ENCODE results near the gene ARHGAP23.

Gene ARHGAP23

DNA sequence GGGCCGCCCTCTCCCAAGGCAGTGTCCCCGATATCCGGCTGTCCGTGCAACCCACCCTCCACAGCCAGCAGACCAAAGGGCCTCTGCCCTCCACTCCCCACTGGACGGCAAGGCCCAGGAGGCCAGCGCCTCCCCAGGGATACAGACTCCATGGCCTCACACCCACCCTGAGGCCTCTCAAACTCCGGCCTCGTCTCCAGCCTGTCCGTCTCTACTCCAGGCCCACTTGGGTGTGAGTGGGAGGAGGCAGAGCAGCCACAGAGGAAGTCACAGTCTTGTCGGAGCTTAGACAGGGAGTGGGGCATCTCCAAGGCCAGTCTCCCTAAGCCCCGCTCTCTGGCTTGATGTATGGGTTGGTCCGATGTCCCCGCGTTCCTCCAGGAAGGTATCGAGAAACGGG is 104.2 kb downstream of the ARHGAP23 start:
- DNase-seq: no peak

DNA sequence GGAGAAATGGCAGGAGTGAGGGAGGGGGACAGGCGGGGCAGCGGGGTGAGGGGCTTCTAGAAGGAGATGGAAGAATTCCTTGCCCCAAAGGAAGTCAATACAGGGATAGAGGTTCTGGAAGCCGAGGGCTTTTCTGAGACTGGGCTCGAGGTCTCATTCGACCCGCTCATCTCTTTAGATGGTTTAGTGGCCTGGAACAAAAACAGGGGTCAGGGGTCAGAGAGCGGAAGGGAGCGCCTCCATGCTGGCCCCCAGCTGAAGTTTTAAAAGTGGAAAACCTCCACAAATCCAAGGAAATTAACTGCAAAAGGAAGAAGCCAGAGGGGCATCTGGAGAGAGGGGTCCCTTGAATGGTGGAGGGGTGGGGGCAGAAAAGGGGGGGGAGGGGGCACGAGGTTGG is 105.0 kb downstream of the ARHGAP23 start:
- no peak for DNase-seq

DNA sequence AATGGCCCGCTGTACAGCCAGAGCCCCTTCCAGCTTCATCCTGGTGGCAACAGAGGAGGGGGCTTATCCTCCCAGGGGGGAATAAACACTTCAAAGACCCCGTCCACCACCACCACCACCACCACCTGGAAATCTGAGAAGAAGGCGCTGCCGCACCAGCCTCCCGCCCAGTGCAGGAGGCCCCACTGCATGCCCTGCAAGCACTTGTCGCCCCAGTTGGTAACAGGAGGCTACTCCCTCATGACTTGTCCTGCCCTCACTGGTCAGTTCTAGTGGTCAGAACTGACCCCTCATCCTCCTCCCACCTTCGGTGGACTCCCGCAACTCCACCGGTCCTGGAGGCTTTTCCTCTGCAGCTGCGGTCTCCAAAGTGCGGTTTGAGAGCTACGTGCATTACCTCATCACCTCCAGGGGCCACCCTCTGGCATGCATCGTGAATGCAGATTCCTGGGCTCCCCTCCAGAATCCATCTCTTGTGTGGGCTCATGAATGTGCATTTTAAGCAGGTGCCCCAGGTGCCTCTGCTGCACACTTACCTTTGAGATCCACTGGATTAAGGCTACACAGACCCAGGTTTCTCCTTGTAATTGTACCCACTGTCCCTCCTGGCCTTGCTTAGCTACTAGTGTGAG is 105.7 kb downstream of the ARHGAP23 start:
- DNase-seq: no peak

DNA sequence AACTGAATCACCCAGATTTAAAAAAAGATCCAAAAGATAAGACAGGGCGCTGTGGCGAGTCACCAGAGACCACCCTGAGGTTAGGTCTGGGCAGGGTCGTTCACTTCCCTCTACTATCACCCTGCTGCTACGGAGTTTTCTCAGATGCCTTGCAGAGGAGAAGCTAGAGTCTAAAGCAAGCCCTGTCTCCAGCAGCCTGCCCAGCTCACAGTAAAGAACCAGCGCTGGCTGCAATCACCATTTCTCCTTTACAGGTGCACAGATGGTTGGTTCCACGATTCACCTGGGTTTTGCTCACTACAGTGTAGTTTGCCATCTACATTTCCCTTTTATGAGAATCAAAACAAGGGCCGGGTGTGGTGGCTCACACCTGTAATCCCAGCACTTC is 106.2 kb downstream of the ARHGAP23 start:
- no peak for DNase-seq

DNA sequence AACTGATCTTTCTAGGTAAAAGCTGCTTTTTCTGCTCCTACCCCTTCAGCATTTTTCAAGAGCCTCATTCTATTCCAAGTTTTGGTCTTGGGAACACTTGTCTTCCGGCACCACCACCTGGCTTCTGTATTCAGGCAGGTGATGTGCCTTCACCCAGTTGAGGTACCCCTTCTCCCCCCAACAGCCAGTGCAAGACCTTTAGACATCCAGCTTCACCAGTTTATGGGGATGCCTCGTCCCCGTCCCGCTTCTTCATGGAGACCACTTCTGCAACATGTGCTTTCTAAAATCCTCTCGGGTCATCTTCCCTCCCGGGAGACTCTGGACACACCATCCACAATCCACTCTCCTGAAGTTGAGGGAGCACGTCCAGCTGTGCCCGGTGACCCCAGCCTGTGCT is 107.6 kb downstream of the ARHGAP23 start:
- DNase-seq: no peak

DNA sequence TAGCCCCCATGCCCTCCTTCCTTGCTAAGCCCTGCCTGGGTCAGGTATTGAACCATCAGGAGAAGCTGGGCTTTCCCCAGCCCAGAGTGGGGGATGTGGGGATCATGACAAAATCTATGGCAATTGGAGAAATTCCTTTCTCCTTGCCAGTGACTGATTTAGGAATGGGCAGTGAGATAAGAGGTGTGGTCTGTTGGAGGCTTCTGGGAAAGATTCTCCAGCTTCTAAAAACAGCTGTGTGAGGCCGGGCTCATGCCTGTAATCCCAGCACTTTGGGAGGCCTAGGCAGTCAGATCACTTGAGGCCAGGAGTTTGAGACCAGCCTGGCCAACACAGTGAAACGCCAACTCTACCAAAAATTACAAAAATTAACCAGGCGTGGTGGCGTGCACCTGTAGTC is 108.4 kb downstream of the ARHGAP23 start:
- DNase-seq: no peak

DNA sequence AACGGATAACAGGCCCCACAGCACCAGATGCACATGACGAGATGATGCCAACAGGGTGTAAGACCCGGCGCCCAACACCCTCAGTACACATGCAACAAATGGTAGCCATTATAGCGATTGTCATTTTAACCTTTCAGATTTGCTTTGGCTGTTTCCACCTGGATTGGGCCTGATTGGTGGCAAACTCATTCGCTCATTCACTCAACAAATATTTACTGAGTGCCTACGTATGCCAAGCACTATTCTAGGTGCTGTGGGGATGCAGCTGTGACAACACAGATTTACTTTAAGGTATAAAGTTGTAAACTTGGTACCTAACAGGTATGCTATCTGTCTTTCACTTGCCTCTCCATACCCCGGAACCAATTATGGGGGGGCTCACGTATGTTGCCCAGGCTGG is 110.6 kb downstream of the ARHGAP23 start:
- DNase-seq: no peak

DNA sequence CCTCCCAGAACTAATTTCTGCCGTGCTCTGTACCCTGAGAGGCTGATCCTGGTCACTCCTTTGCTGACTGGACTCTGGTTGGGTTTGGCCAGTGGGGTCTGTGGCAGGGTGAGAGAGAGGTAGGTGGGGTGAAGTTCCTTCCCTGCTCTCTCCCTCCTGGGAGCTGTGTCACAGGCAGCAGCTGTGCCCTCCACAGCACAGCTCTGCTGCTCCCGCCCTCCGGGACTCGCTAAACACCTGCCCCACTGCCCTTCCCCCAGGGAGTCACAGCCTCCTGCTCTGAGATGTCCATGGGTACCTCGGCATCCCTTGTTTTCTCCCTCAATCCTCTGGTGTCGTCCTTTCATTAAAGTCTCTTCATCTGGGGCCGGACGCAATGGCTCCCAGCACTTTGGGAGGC is 111.1 kb downstream of the ARHGAP23 start:
- DNase-seq: no peak

DNA sequence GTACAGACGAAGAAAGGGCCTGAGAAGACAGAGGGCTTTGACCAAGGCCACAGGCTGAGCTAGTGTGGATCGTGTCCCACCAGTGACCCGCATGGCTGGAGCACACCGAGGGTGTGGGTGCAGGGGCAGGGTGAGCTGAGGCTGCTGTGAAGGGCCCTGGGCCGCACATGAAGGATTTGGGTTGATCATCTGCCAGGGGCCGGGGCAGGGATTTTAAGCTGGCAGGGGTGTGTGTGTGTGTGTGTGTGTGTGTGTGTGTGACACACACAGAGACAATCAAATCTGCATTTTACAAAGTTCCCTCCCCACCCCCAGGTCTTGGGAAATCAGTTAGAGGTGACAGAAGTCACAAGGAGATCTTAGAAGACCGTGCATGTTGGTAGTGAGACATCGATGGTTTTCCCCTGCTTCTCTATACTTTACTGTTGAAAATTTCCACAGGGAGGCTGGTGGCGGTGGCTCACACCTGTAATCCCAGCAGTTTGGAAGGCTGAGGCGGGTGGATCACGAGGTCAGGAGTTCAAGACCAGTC is 112.3 kb downstream of the ARHGAP23 start:
- DNase-seq: no peak

DNA sequence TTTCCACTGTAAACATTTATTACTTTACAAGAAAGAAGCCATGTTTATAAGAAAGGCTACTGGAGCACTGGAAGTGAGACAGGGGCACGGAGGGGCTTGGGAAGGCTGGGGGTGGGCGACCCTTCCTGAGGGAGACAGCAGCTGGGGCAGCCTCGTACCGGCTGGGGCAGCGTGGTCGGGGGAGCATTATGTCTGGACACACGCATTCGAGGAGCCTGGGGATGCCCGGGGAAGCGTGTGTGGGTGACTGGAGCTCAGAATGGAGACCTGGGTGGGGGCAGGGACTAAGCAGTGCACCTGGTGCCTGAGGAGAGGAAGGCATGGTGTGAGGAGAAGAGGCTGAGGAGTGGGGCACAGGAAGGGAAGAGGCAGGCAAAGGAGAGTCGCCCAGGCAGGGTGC is 113.0 kb downstream of the ARHGAP23 start:
- DNase-seq: no peak

DNA sequence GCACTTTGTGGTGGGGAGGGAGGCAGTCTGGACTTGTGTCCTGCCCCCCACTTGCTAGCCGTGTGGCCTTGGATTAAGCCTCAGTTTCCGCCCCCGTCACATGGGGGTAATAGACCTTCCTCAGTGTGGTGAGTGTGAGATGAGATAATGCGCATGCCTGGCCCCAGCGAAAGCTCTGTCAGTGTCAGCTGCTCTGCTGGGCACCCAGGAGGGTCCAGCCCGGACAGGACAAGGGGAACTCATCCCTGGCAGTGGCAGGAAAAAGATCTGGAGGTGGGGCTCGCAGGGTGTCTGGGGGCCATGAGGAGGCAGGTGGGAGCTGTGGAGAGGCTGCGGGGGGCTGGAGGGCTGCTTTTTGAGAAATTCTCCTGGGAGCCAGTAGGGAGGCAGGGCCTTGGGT is 114.0 kb downstream of the ARHGAP23 start:
- no peak for DNase-seq

DNA sequence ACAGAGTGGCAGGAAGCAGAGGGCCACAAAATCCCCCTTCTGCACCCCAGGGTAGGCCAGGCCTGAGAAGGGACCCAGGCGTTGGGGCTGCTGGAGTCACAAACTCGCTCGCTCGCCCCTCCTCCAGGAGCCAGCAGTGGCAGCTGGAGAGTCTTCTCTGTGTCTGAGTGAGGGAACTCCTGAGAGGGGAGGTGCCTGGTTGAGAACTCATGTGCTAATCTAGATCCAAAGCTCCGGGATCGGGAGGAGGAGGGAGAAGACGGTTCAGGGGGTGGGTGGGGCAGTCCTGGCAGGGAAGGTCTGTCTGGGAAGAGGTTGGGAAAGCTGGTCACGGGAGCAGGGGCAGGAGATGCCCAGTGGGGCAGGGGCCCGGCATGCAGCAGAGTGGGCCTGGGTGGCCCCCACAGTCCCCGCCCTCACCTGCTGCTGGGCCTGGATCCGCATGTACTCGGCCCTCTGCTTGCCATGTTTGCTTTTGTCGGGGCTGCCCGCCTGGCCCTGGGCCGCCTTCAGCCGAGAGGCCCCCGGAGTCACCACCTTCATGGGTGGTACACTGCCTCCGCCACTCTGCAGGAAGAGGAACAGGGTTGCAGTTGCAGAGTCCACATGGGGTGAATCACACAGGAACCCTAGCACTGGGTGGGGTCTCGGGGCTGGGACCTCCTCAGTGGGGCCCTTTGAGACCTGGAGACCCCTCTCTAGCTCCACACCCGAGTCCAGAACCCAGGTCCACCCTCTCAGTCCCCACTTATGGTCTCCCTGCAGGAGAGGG is 115.3 kb downstream of the ARHGAP23 start:
- DNase-seq: no peak

DNA sequence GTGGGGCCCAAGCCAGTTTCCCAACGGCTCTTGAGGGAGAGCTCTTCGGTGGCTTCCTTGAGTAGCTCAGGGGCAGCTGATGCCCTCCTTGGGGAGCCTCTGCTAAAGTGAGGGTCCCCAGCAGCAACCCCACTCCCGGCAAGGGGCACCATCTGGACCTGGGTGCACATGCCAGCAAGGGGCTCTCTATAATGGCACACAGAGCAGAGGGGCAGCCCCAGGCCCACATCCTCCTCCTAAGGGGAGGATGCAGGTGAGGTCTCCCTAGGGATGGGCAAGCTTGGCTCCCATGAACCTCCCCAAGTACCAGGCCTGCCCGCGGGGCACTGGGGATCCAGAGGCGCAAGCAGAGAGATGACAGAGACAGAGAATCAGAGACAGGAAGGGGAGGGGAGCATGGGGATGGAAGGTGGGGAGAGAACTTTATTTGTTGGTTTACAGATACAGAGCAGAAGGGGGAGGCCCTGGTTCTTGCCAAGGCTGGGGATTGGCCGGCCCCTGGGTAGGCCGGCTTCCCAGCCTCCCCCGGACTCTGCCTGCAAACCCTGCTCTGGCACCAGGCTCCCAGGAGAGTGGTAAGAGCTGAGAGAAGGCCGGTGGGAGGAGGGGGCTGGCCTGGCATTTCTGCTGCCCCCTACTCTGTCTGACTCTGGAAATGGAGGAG is 116.0 kb downstream of the ARHGAP23 start:
- no peak for DNase-seq

DNA sequence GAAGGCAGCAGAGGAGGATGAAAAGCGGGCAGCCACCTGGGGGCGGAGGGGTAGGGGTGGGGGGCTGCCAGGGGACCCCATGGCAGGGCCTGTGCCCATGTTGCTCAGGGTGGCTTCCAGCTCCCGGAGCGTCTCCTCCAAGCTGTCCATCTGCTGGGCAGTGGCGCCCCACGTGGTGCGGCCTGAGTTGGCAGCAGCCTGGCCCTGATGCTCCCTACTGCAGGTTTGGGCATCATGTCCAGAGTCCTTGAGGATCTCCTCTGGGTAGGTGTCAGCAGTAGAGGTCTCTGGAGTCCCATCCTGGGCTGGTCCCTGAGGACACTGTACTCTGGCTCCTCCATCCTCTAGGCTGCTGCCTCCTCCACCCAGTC is 116.6 kb downstream of the ARHGAP23 start:
- no peak for DNase-seq

DNA sequence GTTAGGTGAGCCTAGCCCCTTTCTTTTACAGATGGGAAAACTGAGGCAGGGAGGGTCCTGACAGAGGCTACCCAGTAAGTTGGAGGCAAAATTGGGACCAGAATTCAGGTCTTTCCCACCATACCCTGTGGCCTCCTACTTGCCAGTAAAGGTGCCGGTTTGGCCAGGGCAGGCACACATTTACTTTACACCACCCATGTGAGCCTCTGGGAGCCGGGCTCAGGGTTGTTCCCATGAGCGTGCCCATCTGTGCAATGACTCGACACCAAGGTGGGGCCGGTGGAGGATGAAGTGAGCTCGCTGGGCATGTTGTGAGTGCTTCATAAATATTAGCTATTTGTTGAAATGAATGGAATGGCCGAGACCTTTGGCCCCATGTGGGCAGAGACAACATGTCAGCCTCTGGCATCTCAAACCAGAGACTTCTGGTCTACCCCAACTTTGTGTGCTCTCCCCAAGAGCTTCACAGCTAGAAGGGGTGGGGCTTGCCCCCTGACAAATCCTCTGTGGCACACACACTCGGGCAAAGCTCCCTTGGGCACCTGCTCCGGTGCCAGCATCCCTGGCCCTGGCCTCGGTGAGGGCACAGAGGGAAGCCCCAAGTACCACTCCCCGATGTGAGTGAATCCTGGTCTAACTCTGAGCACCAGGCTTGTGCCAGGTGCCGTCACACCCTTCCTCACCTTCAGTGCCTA is 117.4 kb downstream of the ARHGAP23 start:
- no peak for DNase-seq

DNA sequence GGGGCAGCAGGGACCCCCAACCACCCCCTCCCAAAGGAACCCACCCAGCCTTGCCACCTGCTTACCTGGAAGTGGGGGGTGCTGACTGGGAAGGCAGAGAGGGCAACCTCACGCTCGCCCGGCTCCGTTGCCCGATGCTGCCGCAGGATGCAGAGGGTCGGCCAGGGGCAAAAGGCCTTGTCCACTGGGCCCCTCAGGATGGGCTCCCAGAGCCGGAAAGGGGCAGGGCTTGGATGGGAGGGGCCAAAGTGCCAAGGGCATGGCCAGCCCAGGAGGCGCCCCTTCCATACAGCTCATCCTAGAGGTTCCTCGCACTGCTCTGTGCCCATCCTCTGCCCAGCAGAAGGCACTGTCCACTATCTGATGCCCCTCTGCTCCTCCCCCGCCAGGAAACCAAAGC is 118.1 kb downstream of the ARHGAP23 start:
- no peak for DNase-seq

DNA sequence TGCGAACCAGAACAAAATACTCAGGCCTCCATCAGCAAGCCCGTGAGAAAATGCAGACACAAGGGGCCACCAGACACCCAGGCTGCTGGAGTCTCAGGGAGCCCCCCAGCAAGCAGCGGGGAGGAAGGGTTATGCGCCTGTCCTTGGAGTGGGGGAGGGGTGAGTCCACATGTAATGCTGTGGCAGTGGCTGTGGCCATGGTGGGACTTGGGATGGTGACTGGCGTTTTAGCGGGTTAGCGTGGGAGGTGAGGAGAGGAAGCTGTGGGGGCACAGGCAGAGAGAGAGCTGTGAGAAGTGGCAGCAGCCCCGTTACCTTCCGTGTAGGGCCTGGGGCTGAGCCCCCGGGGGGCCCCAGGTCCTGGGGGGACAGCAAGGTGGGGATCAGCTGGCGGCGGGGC is 119.2 kb downstream of the ARHGAP23 start:
- no peak for DNase-seq

DNA sequence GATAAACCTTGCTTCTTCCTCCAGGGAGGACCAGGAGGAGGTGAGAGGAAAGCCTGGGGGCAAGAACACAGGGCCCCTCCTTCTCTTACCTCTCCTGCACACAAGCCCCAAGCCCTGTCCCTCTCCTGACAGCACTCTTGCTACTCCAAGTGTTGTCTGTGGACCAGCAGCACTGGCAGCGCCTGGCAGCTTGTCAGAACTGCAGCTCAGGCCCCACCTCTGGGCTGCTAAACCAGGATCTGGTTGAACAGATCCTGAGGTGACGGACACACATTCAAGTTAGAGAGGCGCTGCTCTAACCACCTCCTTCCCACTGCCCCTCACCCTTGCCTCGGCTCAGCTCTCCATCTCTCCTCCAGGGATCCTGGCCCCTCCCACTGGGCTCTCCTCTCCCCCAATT is 121.0 kb downstream of the ARHGAP23 start:
- DNase-seq: no peak

DNA sequence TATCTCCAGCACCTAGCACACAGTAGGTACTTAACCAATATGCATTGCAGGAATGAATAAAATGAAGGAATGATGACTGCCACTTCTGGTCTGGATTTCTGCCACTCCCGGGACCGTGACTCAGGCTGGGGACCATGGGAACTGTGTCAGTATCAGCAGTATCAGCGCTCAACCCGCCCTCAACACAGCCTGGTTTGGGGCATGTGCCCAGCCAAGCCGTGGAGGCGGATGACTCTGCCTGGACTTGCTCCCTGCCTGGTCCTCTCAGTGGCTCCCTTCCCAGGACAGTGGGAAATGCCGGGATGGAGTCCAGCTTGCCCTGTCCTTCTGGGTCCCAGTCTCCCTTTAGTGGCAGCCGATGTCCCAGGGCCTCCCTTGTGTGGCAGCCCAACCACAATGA is 122.4 kb downstream of the ARHGAP23 start:
- no peak for DNase-seq

DNA sequence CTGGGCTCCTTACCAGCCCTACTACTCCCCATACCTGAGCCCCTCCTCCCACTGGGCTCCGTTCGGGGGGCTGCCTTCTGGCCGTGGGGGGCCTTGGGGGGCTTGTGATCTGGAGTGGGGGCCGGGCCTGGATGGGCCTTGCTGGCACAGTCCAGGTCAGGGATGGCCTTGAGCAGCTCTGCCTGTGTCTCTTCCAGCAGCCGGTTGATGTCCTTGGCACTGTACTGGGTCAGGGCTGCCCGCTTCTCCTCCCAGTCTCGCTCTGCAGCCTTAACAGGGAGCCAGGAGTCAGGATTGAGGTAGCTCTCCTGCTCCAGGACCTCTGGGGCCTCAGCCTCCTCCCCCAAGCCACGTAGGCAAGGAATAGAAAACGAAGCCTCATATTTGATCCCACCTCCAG is 122.9 kb downstream of the ARHGAP23 start:
- no peak for DNase-seq

DNA sequence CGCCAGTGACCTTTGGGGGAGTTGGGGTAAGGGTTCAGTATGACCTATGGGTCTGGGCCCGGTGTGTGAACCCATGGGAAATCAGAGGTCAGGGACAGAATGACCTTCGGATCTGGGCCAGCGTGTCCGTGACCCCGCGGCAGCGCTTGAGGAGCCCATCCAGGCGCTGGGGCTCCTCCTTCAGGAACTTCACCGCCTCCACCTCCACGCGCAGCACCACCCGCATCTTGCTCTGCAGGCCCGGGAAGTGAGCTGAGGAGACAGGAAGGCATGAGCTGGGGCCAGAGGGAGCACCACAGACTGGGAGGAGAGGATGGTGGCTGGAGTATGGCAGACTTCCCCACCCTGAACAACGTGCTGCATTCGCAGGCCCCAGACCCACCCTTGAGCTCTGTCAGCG is 124.1 kb downstream of the ARHGAP23 start:
- DNase-seq: no peak

DNA sequence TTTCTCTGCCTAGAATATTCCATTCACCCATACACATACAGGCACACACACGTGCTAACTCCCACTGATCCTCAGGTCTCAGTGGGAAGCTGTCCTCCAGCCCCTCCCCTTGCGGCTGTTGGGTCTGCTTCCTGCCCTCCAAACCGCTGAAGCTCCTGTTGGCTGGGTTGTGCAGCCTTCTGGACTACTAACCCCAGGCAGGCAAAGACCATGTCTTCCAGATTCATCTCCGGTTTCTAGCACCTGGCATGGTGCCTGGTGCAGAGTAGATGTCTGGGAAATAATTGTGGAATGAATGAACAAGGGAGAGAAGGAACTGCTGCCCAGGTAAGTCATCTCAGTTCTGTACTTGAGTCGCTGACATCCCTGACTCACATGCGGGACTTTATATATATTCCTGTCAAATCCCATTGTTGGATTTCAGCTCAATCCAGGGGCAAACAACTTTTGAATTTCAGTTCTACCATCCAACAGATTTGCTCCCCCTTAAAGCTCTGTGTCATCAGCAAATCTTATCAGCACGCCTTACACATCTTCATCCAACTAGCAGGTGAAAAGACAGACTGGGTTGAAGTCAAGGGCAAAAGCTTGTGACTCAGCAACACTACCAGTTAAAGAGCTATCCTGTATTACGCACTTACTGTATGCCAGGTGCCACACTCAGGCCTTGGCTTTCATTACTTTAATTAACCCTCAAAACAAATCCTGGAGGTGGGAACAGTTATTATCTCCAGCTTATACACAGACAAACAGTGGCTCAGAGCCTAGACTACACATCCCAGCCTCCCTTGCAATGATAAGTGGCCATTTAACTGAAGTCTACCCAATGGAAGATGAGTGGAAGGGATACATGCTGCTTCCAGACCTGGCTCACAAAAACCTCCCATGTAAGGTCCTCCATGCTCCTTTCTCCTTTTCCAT is 126.4 kb downstream of the ARHGAP23 start:
- DNase-seq: no peak
